ENCODE results near the gene PSMB7.
"Not testable (repeated sequence)": the region's sequence is repeated elsewhere in the genome, so short reads cannot be mapped to it uniquely, and the experiment has no call there.

Gene PSMB7

GRCh38 chr9:124427281-124427680, 12.0 kb upstream of the PSMB7 start:
- DNase-seq (ENCODE audit: low spot score) = no peak
- no peak for TF ChIP-seq CTCF (IDR thresholded peaks at IDR 0.05; ENCODE audit: borderline replicate concordance, control extremely low read depth, extremely low read depth, insufficient read depth, missing control alignments)
- in situ Hi-C loops (cut with MboI; ENCODE audit: low sequenced_read_pairs, unreplicated experiment) = no loop called here

GRCh38 chr9:124426361-124426760, 11.1 kb upstream of the PSMB7 start:
- in situ Hi-C loops (cut with MboI; ENCODE audit: low sequenced_read_pairs, unreplicated experiment) = no loop called here
- no peak for TF ChIP-seq CTCF (IDR thresholded peaks at IDR 0.05; ENCODE audit: borderline replicate concordance, control extremely low read depth, extremely low read depth, insufficient read depth, missing control alignments)
- no peak for DNase-seq (ENCODE audit: low spot score)

- DNase-seq (ENCODE audit: low spot score); in situ Hi-C loops (cut with MboI; ENCODE audit: low sequenced_read_pairs, unreplicated experiment): not testable (repeated sequence)
Measured at GRCh38 chr9:124425733-124426132, 10.5 kb upstream of the PSMB7 start.

- TF ChIP-seq CTCF (IDR thresholded peaks at IDR 0.05; ENCODE audit: borderline replicate concordance, control extremely low read depth, extremely low read depth, insufficient read depth, missing control alignments) = no peak
- no peak for DNase-seq (ENCODE audit: low spot score)
- in situ Hi-C loops (cut with MboI; ENCODE audit: low sequenced_read_pairs, unreplicated experiment) = no loop called here
Measured at GRCh38 chr9:124423591-124423990, 8.3 kb upstream of the PSMB7 start.

GRCh38 chr9:124423155-124423554, 7.9 kb upstream of the PSMB7 start:
- in situ Hi-C loops (cut with MboI; ENCODE audit: low sequenced_read_pairs, unreplicated experiment) = no loop called here

GRCh38 chr9:124420991-124421543, 5.8 kb upstream of the PSMB7 start:
- no peak for DNase-seq (ENCODE audit: low spot score)
- TF ChIP-seq CTCF (IDR thresholded peaks at IDR 0.05; ENCODE audit: borderline replicate concordance, control extremely low read depth, extremely low read depth, insufficient read depth, missing control alignments) = no peak
- in situ Hi-C loops (cut with MboI; ENCODE audit: low sequenced_read_pairs, unreplicated experiment) = no loop called here

More at GRCh38 chr9:124423155-124423554, 7.9 kb upstream of the PSMB7 start:
- TF ChIP-seq CTCF (IDR thresholded peaks at IDR 0.05; ENCODE audit: borderline replicate concordance, control extremely low read depth, extremely low read depth, insufficient read depth, missing control alignments) = no peak
- DNase-seq (ENCODE audit: low spot score) = no peak

GRCh38 chr9:124419832-124420489, 4.7 kb upstream of the PSMB7 start:
- TF ChIP-seq CTCF (IDR thresholded peaks at IDR 0.05; ENCODE audit: borderline replicate concordance, control extremely low read depth, extremely low read depth, insufficient read depth, missing control alignments) = no peak
- DNase-seq (ENCODE audit: low spot score) = no peak
- in situ Hi-C loops (cut with MboI; ENCODE audit: low sequenced_read_pairs, unreplicated experiment) = no loop called here

Measured in GM13976 (cell line).